Epithelial cell of proximal tubule (primary cell): Measurements from ENCODE around the gene DOCK8. TPM values are rescaled to one million over a fixed set of nuclear protein-coding genes. Genes with fewer than 3 reads are reported as not detected.
A peak's percentile ranks its signal among the peaks of the same experiment; 100 is the strongest.

Experiments
- DNase-seq: peaks from one replicate; pipeline ENCODE4 v3.0.0-alpha.2; 2011; ENCODE audit warnings: low read depth
- H3K4me3 ChIP-seq: 2 replicates; pipeline ENCODE4 v1.5.1; 2011; ENCODE audit warnings: low read depth, mild to moderate bottlenecking, low read length
- CTCF ChIP-seq: conservative IDR thresholded peaks from 2 replicates; pipeline ENCODE4 v1.5.1; 2012; ENCODE audit warnings: low read depth, mild to moderate bottlenecking, low read length
- total RNA-seq: library from RNA; depleted of rRNA; stranded (reverse); fragments of >200 nt; gene quantifications from 2 replicates; pipeline ENCODE4 v1.2.3, GENCODE V29; 2015

DOCK8 gene
- total RNA-seq, 1 donor from 2014 or later: 0.92 TPM

GRCh38 chr9:338602-339001 lies 123.9 kb downstream of the DOCK8 start:
- TF ChIP-seq CTCF: no peak
- no peak for DNase-seq
- H3K4me3 ChIP-seq: no peak overlapping the region

DNA sequence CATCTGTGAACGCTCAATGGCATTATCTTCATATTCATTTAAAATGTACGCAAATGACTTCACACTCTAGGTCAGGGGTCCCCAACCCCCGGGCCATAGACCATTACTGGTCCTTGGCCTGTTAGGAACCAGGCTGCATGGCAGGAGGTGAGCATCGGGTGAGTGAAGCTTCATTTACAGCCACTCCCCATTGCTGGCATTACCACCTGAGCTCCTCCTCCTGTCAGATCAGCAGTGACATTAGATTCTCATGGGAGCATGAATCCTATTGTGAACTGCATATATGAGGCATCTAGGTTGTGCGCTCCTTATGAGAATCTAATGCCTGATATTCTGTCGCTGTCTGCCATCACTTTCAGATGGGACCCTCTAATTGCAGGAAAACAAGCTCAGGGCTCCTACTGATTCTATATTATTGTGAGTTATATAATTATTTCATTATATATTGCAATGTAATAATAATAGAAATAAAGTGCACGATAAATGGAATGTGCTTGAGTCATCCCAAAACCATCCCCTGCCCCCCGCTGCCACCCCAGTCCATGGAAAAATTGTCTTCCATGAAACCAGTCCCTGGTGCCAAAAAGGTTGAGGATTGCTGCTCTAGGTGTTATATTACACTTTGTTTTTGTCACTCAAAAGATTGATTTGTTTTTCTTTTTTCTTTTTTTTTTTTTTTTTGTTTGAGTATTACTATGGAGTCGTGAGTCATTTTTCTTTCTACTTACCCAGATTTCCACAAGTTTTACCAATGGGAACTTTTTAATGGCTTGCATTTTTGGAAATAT lies 127.2 kb downstream of the DOCK8 start:
- TF ChIP-seq CTCF: no peak
- H3K4me3 ChIP-seq: no peak overlapping the region

GRCh38 chr9:343773-344172 lies 129.1 kb downstream of the DOCK8 start:
- no peak overlapping the region for H3K4me3 ChIP-seq
- no peak for TF ChIP-seq CTCF
- no peak for DNase-seq

More for the DNA sequence above, 127.2 kb downstream of the DOCK8 start:
- DNase-seq: no peak

GRCh38 chr9:346111-346571 lies 131.5 kb downstream of the DOCK8 start:
- no peak for TF ChIP-seq CTCF
- H3K4me3 ChIP-seq: no peak overlapping the region
- DNase-seq: no peak

- no peak overlapping the region for H3K4me3 ChIP-seq
- DNase-seq: no peak
- TF ChIP-seq CTCF: peak; percentile 83
Measured at GRCh38 chr9:347667-348292, 133.1 kb downstream of the DOCK8 start.

DNA sequence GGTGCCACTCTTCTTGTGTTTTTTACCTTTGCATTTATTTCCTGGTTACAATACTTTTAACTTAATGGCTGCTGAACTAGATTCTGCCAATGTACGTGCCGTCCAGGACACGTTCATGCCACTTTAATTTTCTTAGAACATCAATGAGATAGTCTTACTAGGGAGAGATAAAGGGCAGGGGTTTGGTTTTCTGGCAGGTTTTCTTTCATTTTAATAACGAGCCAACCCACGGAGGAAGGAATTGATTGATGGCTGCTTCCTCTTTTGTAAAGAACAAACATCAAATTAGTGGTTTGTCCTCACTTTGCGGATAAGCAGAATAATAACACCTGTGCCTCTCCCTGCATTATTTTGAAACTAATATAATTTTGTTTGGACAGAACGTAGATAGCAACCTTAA lies 135.7 kb downstream of the DOCK8 start:
- DNase-seq: no peak
- no peak for TF ChIP-seq CTCF
- no peak overlapping the region for H3K4me3 ChIP-seq
